ENCODE data around the gene CISTR. TPM values are rescaled to one million over a fixed set of nuclear protein-coding genes. Genes with fewer than 3 reads are reported as not detected.
"Not testable (repeated sequence)": the region's sequence is repeated elsewhere in the genome, so short reads cannot be mapped to it uniquely, and the experiment has no call there.

Gene CISTR
- total RNA-seq, 6 experiments from 2014 or later, result not detected

- Histone ChIP-seq H3K27me3 (peaks cover 0 to 6% of the 10 kb centered on the region in 2 donors), H3K9me3 (no peaks in the 10 kb centered on the region), H3K27ac (no peak overlapping the region), H3K4me3 (no peak overlapping the region), H3K36me3 (no peaks in the 10 kb centered on the region), H3K4me1 (no peaks in the 10 kb centered on the region)
- DNase-seq, result no peak
- WGBS (ENCODE audit: insufficient coverage, low coverage, low lambda C conversion rate, missing lambda C conversion rate), result 80% methylated on average over 1 of the region's 2 CpGs
- no peak for TF ChIP-seq POLR2A (IDR thresholded peaks at IDR 0.05)
- no peak for TF ChIP-seq CTCF (IDR thresholded peaks at IDR 0.05)
- no peak for ATAC-seq
- intact Hi-C loops (cut with DNase I), result no loop called here
Measured at GRCh38 chr12:53785161-53785560, 33.4 kb upstream of the CISTR start.

DNA sequence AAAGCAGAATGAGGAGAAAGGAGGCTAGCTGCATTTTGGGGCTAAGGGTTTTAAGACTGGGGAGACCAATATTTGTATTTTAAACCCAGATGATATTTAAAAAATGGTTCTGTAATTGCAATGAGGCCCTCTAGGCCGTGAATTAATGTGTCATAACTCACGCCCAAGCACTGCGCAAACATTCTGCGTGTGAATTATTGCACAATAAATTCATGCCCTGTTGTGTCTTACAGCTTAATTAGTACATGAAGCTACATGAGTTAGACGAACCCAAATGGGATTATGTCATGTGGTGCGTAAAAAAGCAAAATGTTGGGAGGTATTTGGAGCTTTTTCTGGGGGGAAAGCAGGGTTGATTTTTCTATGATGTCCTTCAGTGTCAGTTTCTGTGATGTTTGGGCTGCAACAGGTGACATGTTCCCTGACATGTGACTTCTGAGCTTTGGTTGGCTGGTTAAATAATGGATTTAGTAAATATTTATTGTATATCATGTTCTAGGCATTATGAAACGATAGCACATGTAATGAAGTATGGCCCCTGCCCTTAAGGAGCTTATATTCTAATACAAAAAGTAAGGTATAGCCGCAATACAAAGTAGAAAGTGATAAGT lies 30.4 kb upstream of the CISTR start:
- no peak overlapping the region for H3K4me3 ChIP-seq
- H3K36me3 ChIP-seq, result no peaks in the 10 kb centered on the region
- no peak overlapping the region for H3K27ac ChIP-seq
- peaks cover 0 to 6% of the 10 kb centered on the region in 2 donors for H3K27me3 ChIP-seq
- no peaks in the 10 kb centered on the region for H3K4me1 ChIP-seq
- intact Hi-C loops (cut with DNase I), result no loop called here
- DNase-seq, result no peak
- TF ChIP-seq CTCF (IDR thresholded peaks at IDR 0.05) (no peak), POLR2A (IDR thresholded peaks at IDR 0.05) (no peak)
- no peak for ATAC-seq
- H3K9me3 ChIP-seq, result no peaks in the 10 kb centered on the region
- 52% methylated on average over 8 of the region's 8 CpGs for WGBS (ENCODE audit: insufficient coverage, low coverage, low lambda C conversion rate, missing lambda C conversion rate)

DNA sequence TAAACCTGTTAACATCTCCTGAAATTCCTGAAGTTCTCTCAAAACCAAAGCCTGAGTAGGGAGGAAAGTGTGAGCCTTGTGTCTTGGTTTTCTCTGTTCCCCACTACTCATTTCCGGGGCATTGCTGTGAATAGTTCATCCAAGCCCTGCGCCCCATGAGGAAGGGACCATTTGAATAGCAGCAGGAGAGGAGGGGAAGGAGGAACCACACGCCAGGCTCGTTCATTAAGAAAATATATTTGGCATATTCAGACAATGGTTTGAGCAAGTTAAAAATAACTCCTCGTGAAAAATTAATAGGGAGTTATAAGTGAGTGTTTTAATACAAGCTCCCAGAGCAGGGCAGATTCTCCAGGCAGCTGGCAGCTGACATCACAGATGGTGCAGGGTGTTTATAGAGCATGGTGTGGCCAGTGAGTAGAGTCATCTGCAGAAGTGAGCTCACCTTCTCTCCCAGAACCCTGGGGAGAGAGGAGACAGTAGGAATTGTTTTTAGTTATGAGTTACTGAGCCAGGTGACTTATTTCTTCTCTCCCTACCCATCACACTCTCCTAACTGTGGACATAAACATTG lies 29.5 kb upstream of the CISTR start:
- intact Hi-C loops (cut with DNase I), result no loop called here
- H3K4me1 ChIP-seq, result no peaks in the 10 kb centered on the region
- H3K27me3 ChIP-seq, result peaks cover 0 to 6% of the 10 kb centered on the region in 2 donors
- ATAC-seq (no peak), DNase-seq (no peak)
- 16% methylated on average over 5 of the region's 5 CpGs for WGBS (ENCODE audit: insufficient coverage, low coverage, low lambda C conversion rate, missing lambda C conversion rate)
- H3K27ac ChIP-seq, result no peak overlapping the region
- TF ChIP-seq CTCF (IDR thresholded peaks at IDR 0.05), result no peak
- H3K4me3 ChIP-seq, result no peak overlapping the region
- no peaks in the 10 kb centered on the region for H3K36me3 ChIP-seq
- no peaks in the 10 kb centered on the region for H3K9me3 ChIP-seq

- Histone ChIP-seq H3K9me3 (no peaks in the 10 kb centered on the region), H3K4me3 (no peak overlapping the region), H3K27ac (no peak overlapping the region), H3K27me3 (peaks cover 0 to 6% of the 10 kb centered on the region in 2 donors), H3K4me1 (no peaks in the 10 kb centered on the region), H3K36me3 (no peaks in the 10 kb centered on the region)
- no peak for DNase-seq
- no peak for ATAC-seq
- intact Hi-C loops (cut with DNase I), result no loop called here
- no peak for TF ChIP-seq POLR2A (IDR thresholded peaks at IDR 0.05)
- TF ChIP-seq CTCF (IDR thresholded peaks at IDR 0.05), result no peak
- 70% methylated on average over 3 of the region's 3 CpGs for WGBS (ENCODE audit: insufficient coverage, low coverage, low lambda C conversion rate, missing lambda C conversion rate)
Measured at GRCh38 chr12:53780323-53780722, 28.5 kb upstream of the CISTR start.

GRCh38 chr12:53779679-53780078 lies 27.9 kb upstream of the CISTR start:
- ATAC-seq; intact Hi-C loops (cut with DNase I); H3K27ac ChIP-seq; H3K9me3 ChIP-seq; H3K4me1 ChIP-seq; H3K4me3 ChIP-seq; H3K27me3 ChIP-seq; DNase-seq; H3K36me3 ChIP-seq: not testable (repeated sequence)
- WGBS (ENCODE audit: insufficient coverage, low coverage, low lambda C conversion rate, missing lambda C conversion rate), result 92% methylated on average over 7 of the region's 7 CpGs
